ENCODE results near the gene CDKN2B.
A peak's percentile ranks its signal among the peaks of the same experiment; 100 is the strongest.

The CDKN2B gene

DNA sequence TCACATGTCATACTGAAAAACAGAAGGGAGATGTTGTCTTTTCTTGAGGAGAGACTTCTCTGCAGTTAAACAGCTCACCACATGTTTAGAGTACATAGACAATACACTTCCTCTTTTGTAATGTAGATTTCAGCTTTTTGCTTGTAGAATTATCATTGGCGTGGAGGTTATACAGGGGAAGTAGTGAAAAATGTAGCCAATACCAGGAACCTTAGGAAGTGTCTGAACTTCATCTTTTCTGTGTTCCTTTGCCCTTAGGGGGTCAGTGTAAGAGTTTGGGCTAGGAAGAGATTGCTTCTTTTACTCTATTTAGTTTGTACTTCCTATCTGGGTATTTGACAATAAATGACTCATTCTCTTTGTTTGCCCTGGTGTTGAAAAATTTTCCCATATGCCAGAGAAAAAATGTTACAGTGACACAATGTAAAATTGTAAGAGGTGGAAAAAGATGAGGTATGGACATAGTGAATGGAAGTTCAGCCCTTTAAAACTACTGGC lies 21.0 kb upstream of the CDKN2B start:
- H3K9me3 ChIP-seq (ENCODE audit: severe bottlenecking): no peaks in the 10 kb centered on the region
- DNase-seq (ENCODE audit: low spot score) (no peak), ATAC-seq (ENCODE audit: low read depth) (peak; percentile 90)
- peak overlapping the region; percentile 83 for H3K27ac ChIP-seq (ENCODE audit: poor library complexity, severe bottlenecking)
- H3K27me3 ChIP-seq (ENCODE audit: insufficient read depth, poor library complexity, severe bottlenecking): no peaks in the 10 kb centered on the region
- peaks cover 11% of the 10 kb centered on the region for H3K36me3 ChIP-seq (ENCODE audit: low read depth)
- TF ChIP-seq, protein P1, sequence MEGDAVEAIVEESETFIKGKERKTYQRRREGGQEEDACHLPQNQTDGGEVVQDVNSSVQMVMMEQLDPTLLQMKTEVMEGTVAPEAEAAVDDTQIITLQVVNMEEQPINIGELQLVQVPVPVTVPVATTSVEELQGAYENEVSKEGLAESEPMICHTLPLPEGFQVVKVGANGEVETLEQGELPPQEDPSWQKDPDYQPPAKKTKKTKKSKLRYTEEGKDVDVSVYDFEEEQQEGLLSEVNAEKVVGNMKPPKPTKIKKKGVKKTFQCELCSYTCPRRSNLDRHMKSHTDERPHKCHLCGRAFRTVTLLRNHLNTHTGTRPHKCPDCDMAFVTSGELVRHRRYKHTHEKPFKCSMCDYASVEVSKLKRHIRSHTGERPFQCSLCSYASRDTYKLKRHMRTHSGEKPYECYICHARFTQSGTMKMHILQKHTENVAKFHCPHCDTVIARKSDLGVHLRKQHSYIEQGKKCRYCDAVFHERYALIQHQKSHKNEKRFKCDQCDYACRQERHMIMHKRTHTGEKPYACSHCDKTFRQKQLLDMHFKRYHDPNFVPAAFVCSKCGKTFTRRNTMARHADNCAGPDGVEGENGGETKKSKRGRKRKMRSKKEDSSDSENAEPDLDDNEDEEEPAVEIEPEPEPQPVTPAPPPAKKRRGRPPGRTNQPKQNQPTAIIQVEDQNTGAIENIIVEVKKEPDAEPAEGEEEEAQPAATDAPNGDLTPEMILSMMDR (IDR thresholded peaks at IDR 0.05; ENCODE audit: poor library complexity, severe bottlenecking): no peak
- no peak overlapping the region for H3K4me3 ChIP-seq (ENCODE audit: severe bottlenecking)
- H3K4me1 ChIP-seq (ENCODE audit: insufficient read depth, poor library complexity, severe bottlenecking): peaks cover 40% of the 10 kb centered on the region

DNA sequence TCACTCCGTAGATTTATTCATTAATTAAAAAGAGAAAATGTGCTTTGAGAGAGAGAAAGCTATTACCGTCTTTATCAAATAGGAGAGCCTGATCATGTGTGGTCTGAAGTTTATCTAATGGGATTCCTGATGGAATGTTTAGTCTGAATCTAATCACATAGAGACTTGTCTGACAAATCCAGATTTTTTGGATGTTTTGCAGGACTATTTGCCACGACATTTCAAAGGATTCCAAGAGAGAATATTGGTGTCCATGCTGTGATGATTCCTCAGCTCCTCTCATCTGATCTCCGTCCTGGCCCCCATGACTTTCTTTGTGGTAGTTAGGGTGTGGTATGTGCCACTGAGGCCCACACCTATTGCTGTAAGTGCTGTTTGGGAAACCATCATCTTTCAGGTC lies 20.1 kb upstream of the CDKN2B start:
- H3K9me3 ChIP-seq (ENCODE audit: severe bottlenecking): no peaks in the 10 kb centered on the region
- ATAC-seq (ENCODE audit: low read depth): no peak
- H3K36me3 ChIP-seq (ENCODE audit: low read depth): peaks cover 11% of the 10 kb centered on the region
- H3K27ac ChIP-seq (ENCODE audit: poor library complexity, severe bottlenecking): peak overlapping the region; percentile 83
- no peak for DNase-seq (ENCODE audit: low spot score)
- TF ChIP-seq, protein P1 (IDR thresholded peaks at IDR 0.05; ENCODE audit: poor library complexity, severe bottlenecking): no peak
- H3K27me3 ChIP-seq (ENCODE audit: insufficient read depth, poor library complexity, severe bottlenecking): no peaks in the 10 kb centered on the region
- H3K4me1 ChIP-seq (ENCODE audit: insufficient read depth, poor library complexity, severe bottlenecking): peaks cover 40% of the 10 kb centered on the region
- H3K4me3 ChIP-seq (ENCODE audit: severe bottlenecking): no peak overlapping the region

DNA sequence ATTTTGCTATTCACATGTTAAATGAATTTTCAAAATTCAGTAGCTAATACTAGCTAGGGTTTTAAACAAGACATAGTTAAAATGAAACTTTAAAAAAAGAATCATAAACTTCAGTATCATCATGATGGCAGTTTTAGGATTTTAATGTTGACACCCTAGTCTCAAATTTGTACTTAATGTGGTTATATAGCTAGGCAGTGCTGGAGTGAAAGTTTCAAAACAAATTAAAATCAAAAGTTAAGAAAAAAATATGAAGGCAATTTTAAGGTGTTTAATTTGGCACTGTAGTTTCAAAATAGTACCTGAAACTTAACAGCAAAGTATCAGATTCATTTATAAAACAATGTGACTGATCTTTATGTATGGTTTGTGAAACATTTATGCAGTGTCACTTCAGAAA lies 19.3 kb upstream of the CDKN2B start:
- ATAC-seq (ENCODE audit: low read depth) (no peak), DNase-seq (ENCODE audit: low spot score) (no peak)
- H3K27me3 ChIP-seq (ENCODE audit: insufficient read depth, poor library complexity, severe bottlenecking): no peaks in the 10 kb centered on the region
- TF ChIP-seq, protein P1 (IDR thresholded peaks at IDR 0.05; ENCODE audit: poor library complexity, severe bottlenecking): no peak
- H3K27ac ChIP-seq (ENCODE audit: poor library complexity, severe bottlenecking): peak overlapping the region; percentile 83
- peaks cover 7% of the 10 kb centered on the region for H3K36me3 ChIP-seq (ENCODE audit: low read depth)
- H3K4me3 ChIP-seq (ENCODE audit: severe bottlenecking): no peak overlapping the region
- H3K4me1 ChIP-seq (ENCODE audit: insufficient read depth, poor library complexity, severe bottlenecking): peaks cover 35% of the 10 kb centered on the region
- H3K9me3 ChIP-seq (ENCODE audit: severe bottlenecking): no peaks in the 10 kb centered on the region

DNA sequence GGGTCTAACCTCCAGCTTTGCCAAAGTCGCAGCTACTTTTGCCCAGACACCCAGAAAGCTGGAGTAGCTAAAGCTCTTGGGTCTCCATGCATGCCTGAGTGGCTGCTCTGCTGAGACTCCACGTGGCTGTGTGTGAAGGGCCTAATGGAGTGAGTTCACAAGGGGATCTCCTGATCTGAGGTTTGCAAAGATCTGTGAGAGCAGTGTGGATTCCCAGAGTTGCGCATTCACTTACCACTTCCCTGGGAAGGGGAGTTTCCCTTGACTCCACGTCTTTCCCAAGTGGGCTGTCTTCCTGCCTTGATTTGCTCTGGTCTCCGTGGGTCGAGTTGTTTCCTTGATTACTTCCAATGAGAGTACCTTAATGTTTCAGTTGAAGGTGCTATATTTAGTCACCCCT lies 17.6 kb upstream of the CDKN2B start:
- peaks cover 18% of the 10 kb centered on the region for H3K4me1 ChIP-seq (ENCODE audit: insufficient read depth, poor library complexity, severe bottlenecking)
- TF ChIP-seq, protein P1 (IDR thresholded peaks at IDR 0.05; ENCODE audit: poor library complexity, severe bottlenecking): no peak
- DNase-seq (ENCODE audit: low spot score) (no peak), ATAC-seq (ENCODE audit: low read depth) (no peak)
- no peaks in the 10 kb centered on the region for H3K9me3 ChIP-seq (ENCODE audit: severe bottlenecking)
- peaks cover 7% of the 10 kb centered on the region for H3K36me3 ChIP-seq (ENCODE audit: low read depth)
- no peak overlapping the region for H3K27ac ChIP-seq (ENCODE audit: poor library complexity, severe bottlenecking)
- H3K4me3 ChIP-seq (ENCODE audit: severe bottlenecking): no peak overlapping the region
- H3K27me3 ChIP-seq (ENCODE audit: insufficient read depth, poor library complexity, severe bottlenecking): no peaks in the 10 kb centered on the region

DNA sequence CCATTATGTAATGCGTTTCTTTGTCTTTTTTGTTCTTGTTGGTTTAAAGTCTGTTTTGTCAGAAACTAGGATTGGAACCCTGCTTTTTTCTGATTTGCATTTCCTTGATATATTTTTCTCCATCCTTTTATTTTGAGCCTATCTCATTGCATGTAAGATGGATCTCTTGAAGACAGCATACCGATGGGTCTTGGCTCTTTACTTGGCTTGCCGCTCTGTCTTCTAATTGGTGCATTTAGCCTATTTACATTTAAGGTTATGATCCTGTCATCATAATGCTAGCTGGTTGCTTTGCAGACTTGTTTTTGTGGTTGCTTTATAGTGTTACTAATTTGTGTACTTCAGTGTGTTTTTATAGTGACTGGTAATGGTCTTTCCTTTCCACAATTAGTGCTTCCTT lies 13.3 kb upstream of the CDKN2B start:
- Histone ChIP-seq H3K36me3 (ENCODE audit: low read depth) (peaks cover 3% of the 10 kb centered on the region; the same call in 1 of the 2 replicates), H3K27ac (ENCODE audit: poor library complexity, severe bottlenecking) (no peak overlapping the region), H3K4me3 (ENCODE audit: severe bottlenecking) (no peak overlapping the region), H3K9me3 (ENCODE audit: severe bottlenecking) (no peaks in the 10 kb centered on the region), H3K4me1 (ENCODE audit: insufficient read depth, poor library complexity, severe bottlenecking) (no peaks in the 10 kb centered on the region), H3K27me3 (ENCODE audit: insufficient read depth, poor library complexity, severe bottlenecking) (no peaks in the 10 kb centered on the region)
- TF ChIP-seq, protein P1 (IDR thresholded peaks at IDR 0.05; ENCODE audit: poor library complexity, severe bottlenecking): no peak
- DNase-seq (ENCODE audit: low spot score) (no peak), ATAC-seq (ENCODE audit: low read depth) (no peak)
